ENCODE data around the gene CP.

CP gene

GRCh38 chr3:149131589-149131988, 90.0 kb downstream of the CP start:
- no peak for TF ChIP-seq CTCF (IDR thresholded peaks at IDR 0.05; ENCODE audit: low read depth, low read length, missing control alignments)
- peak overlapping the region; percentile 72 for H3K4me3 ChIP-seq (replicated peaks; ENCODE audit: low read depth, low read length)
- no peak for DNase-seq (ENCODE audit: extremely low read depth, low read depth)

DNA sequence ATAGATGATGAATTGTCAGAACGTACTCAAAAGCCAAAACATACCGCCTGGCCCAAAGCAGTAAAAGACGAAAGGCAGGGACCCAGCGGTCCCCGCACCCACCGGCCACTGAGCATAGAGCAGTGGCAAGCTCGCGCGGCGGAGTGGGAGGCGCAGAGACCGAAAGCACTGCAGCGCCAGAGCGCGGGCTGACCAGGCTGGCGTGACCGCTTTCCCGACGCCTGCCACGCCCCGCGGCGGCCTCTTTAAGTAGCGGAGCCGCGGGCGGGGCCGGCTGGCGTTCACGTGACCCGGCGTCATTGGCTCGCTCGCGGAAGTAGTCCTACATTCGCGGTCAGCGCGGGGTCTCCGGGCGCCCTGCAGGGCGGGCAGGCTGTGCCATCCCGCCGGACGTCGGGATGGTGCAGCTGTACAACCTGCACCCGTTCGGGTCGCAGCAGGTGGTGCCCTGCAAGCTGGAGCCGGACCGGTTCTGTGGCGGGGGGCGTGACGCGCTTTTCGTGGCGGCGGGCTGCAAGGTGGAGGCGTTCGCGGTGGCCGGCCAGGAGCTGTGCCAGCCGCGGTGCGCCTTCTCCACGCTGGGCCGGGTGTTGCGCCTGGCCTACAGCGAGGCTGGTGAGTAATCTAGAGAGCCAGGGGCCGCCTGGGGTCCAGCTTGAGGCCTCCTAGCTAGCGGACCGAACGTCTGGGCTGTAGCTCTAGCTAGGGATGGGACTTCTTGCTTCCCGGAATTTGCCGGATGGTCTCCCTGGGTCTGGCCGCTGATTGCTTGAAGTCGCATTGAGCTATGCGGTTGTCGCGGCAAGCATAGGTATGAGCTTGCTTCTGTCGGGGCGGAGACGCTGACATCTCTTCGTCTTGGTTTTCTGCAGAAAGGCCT, 92.1 kb downstream of the CP start, which contains the start of gene HPS3:
Gene HPS3 (plus strand): TSS at position 313 of the 880 bp plus-strand sequence. CDS start 86 bp downstream, at position 399.
- TF ChIP-seq CTCF (IDR thresholded peaks at IDR 0.05; ENCODE audit: low read depth, low read length, missing control alignments) = no peak
- H3K4me3 ChIP-seq (replicated peaks; ENCODE audit: low read depth, low read length) = peak within 1 kb of the TSS; percentile 72
- peak; percentile 53 for DNase-seq (ENCODE audit: extremely low read depth, low read depth)

DNA sequence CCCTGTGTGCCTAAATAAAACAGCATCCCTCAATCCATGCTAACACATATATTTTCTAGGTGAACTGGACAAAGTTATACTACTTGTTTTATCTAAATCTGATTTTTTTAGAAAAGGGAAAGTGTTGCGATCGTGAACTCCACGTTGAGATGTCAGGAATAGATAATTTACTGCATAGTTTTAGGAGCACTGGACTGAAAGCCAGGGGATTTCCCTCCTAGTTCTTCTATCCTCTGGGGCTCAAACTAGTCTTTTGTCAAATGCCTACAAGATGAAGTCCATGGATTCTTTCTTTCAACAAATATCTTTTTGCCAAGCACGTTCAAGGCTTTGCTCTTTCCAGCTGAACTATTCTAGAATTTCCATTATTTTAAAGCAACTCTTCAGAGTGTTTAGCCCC, 92.8 kb downstream of the CP start:
- TF ChIP-seq CTCF (IDR thresholded peaks at IDR 0.05; ENCODE audit: low read depth, low read length, missing control alignments) = no peak
- H3K4me3 ChIP-seq (replicated peaks; ENCODE audit: low read depth, low read length) = peak overlapping the region; percentile 72
- DNase-seq (ENCODE audit: extremely low read depth, low read depth) = no peak

DNA sequence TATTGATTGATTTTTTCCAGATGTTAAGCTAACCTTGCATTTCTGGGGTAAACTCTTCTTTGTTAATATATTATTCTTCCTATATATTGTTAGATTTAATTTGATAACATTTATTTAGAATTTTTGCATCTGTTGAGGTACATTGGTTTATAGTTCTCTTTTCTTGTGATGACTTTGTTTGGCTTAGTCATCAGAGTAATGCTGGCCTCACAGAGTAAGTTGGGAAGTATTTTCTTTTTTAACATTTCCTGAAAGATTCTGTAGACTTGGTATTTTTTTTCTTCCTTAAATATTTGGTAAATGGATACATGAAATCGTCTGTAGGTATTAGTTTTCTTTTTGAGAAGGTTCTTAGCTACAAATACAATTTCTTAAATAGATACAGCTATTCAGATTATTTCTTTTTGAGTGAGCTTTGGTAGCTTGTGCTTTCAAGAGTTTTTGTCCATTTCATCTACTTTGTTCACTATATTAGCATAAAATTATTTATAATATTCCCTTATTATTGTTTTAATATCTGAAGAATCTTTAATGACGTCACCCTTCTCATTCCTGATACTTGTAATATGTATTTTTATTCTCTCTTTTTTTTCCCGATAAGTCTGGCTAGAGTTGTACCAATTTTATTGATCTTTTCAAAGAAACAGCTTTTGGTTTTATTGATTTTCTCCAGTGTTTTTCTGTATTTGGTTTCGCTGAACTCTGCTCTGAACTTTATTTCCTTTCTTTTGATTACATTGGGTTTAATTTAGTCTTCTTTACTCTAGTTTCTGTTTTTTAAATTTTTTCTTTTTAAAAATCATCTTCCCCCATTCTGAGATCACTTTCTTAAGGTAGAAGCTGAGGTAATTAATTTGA, 98.7 kb downstream of the CP start:
- DNase-seq (ENCODE audit: extremely low read depth, low read depth) = no peak
- TF ChIP-seq CTCF (IDR thresholded peaks at IDR 0.05; ENCODE audit: low read depth, low read length, missing control alignments) = no peak
- no peak overlapping the region for H3K4me3 ChIP-seq (replicated peaks; ENCODE audit: low read depth, low read length)
